Natural killer cell (primary cell): ENCODE data around the gene ACTR1A. TPM values are rescaled to one million over a fixed set of nuclear protein-coding genes. Genes with fewer than 3 reads are reported as not detected.

Source experiments
- ATAC-seq, 3 donors: fragments of 150-1000 bp in 2 of 3; fragments of 200-7000 bp in 1 of 3; cut with Tn5 transposase; 1 replicate in 1 of 3; 2 replicates in 2 of 3; pipeline ENCODE4 v1.10.0; 2021; ENCODE audit warnings: mild to moderate bottlenecking in 2 of 3, moderate library complexity in 2 of 3
- DNase-seq, 2 donors: peaks; one replicate each; pipeline versions ENCODE4 v3.0.0 to v3.0.0-alpha.2; 2013 to 2021; ENCODE audit warnings: mixed read lengths in 1 of 2
- H3K27ac ChIP-seq: one replicate; pipeline ENCODE4 v1.5.1; 2013; ENCODE audit warnings: mild to moderate bottlenecking, low read length
- H3K27me3 ChIP-seq: one replicate; pipeline ENCODE4 v1.6.1; 2013; ENCODE audit warnings: low read length; ENCODE audit not compliant: control insufficient read depth, insufficient read depth
- H3K36me3 ChIP-seq: one replicate; pipeline ENCODE4 v1.6.1; 2013; ENCODE audit warnings: low read length; ENCODE audit not compliant: control insufficient read depth, insufficient read depth
- H3K4me1 ChIP-seq: one replicate; pipeline ENCODE4 v1.6.1; 2013; ENCODE audit warnings: low read length; ENCODE audit not compliant: control insufficient read depth, insufficient read depth
- H3K4me3 ChIP-seq: one replicate; pipeline ENCODE4 v1.5.1; 2013; ENCODE audit warnings: low read length
- H3K9me3 ChIP-seq: one replicate; pipeline ENCODE4 v1.6.1; 2013; ENCODE audit warnings: low read length; ENCODE audit not compliant: control insufficient read depth, insufficient read depth
- H3K27ac Mint-ChIP-seq, 2 donors: one replicate each; pipeline ENCODE4 v1.8.0; 2022; ENCODE audit warnings: mild to moderate bottlenecking in 2 of 2, mixed read lengths in 2 of 2, moderate library complexity in 1 of 2
- H3K27me3 Mint-ChIP-seq, 2 donors: one replicate each; pipeline ENCODE4 v1.8.0; 2022; ENCODE audit warnings: low read depth in 2 of 2, mixed read lengths in 2 of 2
- H3K36me3 Mint-ChIP-seq: one replicate; pipeline ENCODE4 v1.8.0; 2022; ENCODE audit warnings: mixed read lengths
- H3K4me1 Mint-ChIP-seq, 2 donors: one replicate each; pipeline ENCODE4 v1.8.0; 2022; ENCODE audit warnings: mixed read lengths in 2 of 2
- H3K4me3 Mint-ChIP-seq: one replicate; pipeline ENCODE4 v1.8.0; 2022; ENCODE audit warnings: mild to moderate bottlenecking, moderate library complexity, mixed read lengths
- H3K9me3 Mint-ChIP-seq, 2 donors: one replicate each; pipeline ENCODE4 v1.8.0; 2022; ENCODE audit warnings: mixed read lengths in 2 of 2
- WGBS: methylation state at CpG from one replicate; pipeline ENCODE4 v1.1.7; 2013; ENCODE audit warnings: missing lambda C conversion rate; ENCODE audit not compliant: insufficient coverage; 5-methylcytosine and 5-hydroxymethylcytosine counted together
- intact Hi-C: fragments of 100-400 bp; cut with micrococcal nuclease; formaldehyde crosslinking; loops from one replicate; pipeline ENCODE4 v1.14.2; 2022
- total RNA-seq, 4 donors: library from RNA; stranded (reverse); fragments of 120-200 nt in 1 of 4; gene quantifications; one replicate each; pipeline versions ENCODE4 v1.2.3 to v1.2.4, GENCODE V29; 2013 to 2022
- TF ChIP-seq, protein P1 (sequence below): fragments of 200-600 bp; IDR thresholded peaks from one replicate; pipeline ENCODE4 v1.8.0; 2022; ENCODE audit warnings: antibody characterized with exemption

Gene ACTR1A
- total RNA-seq, 3 donors from 2014 or later (not counting 1 experiment from before 2014, with no cell fraction given): 101 to 129 (median 110) TPM

- 90% methylated on average over 8 of the region's 8 CpGs for WGBS
- peaks cover 33 to 45% of the 10 kb centered on the region in 2 donors for H3K4me1 Mint-ChIP-seq
- no peak overlapping the region for H3K4me3 Mint-ChIP-seq
- intact Hi-C loops: no loop called here
- no peak overlapping the region for H3K4me3 ChIP-seq
- ATAC-seq (no peak), DNase-seq (no peak)
- no peaks in the 10 kb centered on the region for H3K9me3 Mint-ChIP-seq
- H3K27me3 ChIP-seq: no peaks in the 10 kb centered on the region
- TF ChIP-seq, protein P1, sequence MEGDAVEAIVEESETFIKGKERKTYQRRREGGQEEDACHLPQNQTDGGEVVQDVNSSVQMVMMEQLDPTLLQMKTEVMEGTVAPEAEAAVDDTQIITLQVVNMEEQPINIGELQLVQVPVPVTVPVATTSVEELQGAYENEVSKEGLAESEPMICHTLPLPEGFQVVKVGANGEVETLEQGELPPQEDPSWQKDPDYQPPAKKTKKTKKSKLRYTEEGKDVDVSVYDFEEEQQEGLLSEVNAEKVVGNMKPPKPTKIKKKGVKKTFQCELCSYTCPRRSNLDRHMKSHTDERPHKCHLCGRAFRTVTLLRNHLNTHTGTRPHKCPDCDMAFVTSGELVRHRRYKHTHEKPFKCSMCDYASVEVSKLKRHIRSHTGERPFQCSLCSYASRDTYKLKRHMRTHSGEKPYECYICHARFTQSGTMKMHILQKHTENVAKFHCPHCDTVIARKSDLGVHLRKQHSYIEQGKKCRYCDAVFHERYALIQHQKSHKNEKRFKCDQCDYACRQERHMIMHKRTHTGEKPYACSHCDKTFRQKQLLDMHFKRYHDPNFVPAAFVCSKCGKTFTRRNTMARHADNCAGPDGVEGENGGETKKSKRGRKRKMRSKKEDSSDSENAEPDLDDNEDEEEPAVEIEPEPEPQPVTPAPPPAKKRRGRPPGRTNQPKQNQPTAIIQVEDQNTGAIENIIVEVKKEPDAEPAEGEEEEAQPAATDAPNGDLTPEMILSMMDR: no peak
- H3K27ac ChIP-seq: no peak overlapping the region
- no peaks in the 10 kb centered on the region for H3K27me3 Mint-ChIP-seq
- H3K27ac Mint-ChIP-seq: no peak overlapping the region
- no peaks in the 10 kb centered on the region for H3K9me3 ChIP-seq
- H3K36me3 Mint-ChIP-seq: no peaks in the 10 kb centered on the region
- H3K36me3 ChIP-seq: peaks cover 4% of the 10 kb centered on the region
- H3K4me1 ChIP-seq: peaks cover 27% of the 10 kb centered on the region
These were observed 73.0 kb downstream of the ACTR1A start for GRCh38 chr10:102429468-102429867.

Other genes starting within 250 kb of the ACTR1A start
- gene NFKB2, start 107.0 kb downstream of the ACTR1A start, total RNA-seq: 100 to 1,000 TPM; 201 to 264 (median 246) TPM
- 1 to 10 TPM; 1.9 to 2.4 (median 2.1) TPM for gene PSD, start 83.9 kb downstream of the ACTR1A start, total RNA-seq
- 10 to 100 TPM; 15.2 to 17.4 (median 15.5) TPM for gene FBXL15, start 81.9 kb downstream of the ACTR1A start, total RNA-seq
- 10 to 100 TPM; 35.0 to 43.0 (median 37.7) TPM for gene CUEDC2, start 70.1 kb downstream of the ACTR1A start, total RNA-seq
- gene C10orf95, start 51.2 kb downstream of the ACTR1A start, total RNA-seq: under 1 TPM; 0.25 to 0.41 (median 0.35) TPM
- 10 to 100 TPM in 2 of 3 donors, 1 to 10 TPM in 1; 8.2 to 13.0 (median 11.5) TPM for gene SUFU, start 1.3 kb upstream of the ACTR1A start, total RNA-seq
- 10 to 100 TPM; 81.9 to 87.8 (median 86.2) TPM for gene TRIM8, start 141.8 kb upstream of the ACTR1A start, total RNA-seq
- gene ARL3, start 211.7 kb upstream of the ACTR1A start, total RNA-seq: 1 to 10 TPM; 1.4 to 1.7 (median 1.5) TPM
- 1 to 10 TPM; 4.8 to 8.0 (median 5.1) TPM for gene SFXN2, start 211.9 kb upstream of the ACTR1A start, total RNA-seq
- 10 to 100 TPM; 34.6 to 48.4 (median 47.9) TPM for gene WBP1L, start 241.2 kb upstream of the ACTR1A start, total RNA-seq